HEK293 (cell line): ENCODE measurements around the gene MMADHC.

Experiments
- CTCF ChIP-seq: fragments of 450-650 bp; formaldehyde crosslinking; IDR thresholded peaks from 2 replicates; pipeline ENCODE4 v1.5.1; 2016; ENCODE audit warnings: missing biosample characterization, missing genetic modification characterization
- ZNF114 ChIP-seq: fragments of 450-650 bp; formaldehyde crosslinking; IDR thresholded peaks from 2 replicates; pipeline ENCODE4 v1.5.0; 2017; ENCODE audit warnings: missing biosample characterization, missing genetic modification characterization

GRCh38 chr2:149538138-149538833, 49.3 kb downstream of the MMADHC start:
- no peak for TF ChIP-seq CTCF (tag by site-specific recombination)
- TF ChIP-seq ZNF114 (tag by site-specific recombination), result no peak
